Lung (tissue), 12 donors: ENCODE measurements around the gene ZNF511. TPM values are rescaled to one million over a fixed set of nuclear protein-coding genes. Genes with fewer than 3 reads are reported as not detected.

ENCODE experiments used
- ATAC-seq: fragments of 200-7000 bp; cut with Tn5 transposase; one replicate; pipeline ENCODE4 v1.9.1; 2020; ENCODE audit warnings: moderate number of reproducible peaks; ENCODE audit not compliant: insufficient read depth, low FRiP score
- DNase-seq, 3 donors: peaks; one replicate each; pipeline ENCODE4 v3.0.0-alpha.2; 2013 to 2017
- H3K27ac ChIP-seq, 2 donors: one replicate each; pipeline ENCODE4 v1.5.1; 2013; ENCODE audit warnings: mild to moderate bottlenecking in 2 of 2, moderate library complexity in 2 of 2, control low read depth in 1 of 2, inconsistent platforms in 1 of 2, low read depth in 1 of 2, low read length in 1 of 2
- H3K27me3 ChIP-seq, 3 donors: one replicate each; pipeline ENCODE4 v1.5.1; 2013; ENCODE audit warnings: low read length in 2 of 3; ENCODE audit not compliant: control insufficient read depth in 3 of 3, insufficient read depth in 3 of 3
- H3K36me3 ChIP-seq, 4 donors: one replicate each; pipeline ENCODE4 v1.5.1; 2013; ENCODE audit warnings: low read length in 4 of 4, mild to moderate bottlenecking in 1 of 4, moderate library complexity in 1 of 4; ENCODE audit not compliant: control insufficient read depth in 4 of 4, insufficient read depth in 4 of 4
- H3K4me1 ChIP-seq, 5 donors: one replicate each; pipeline ENCODE4 v1.5.1; 2013; ENCODE audit warnings: low read length in 5 of 5, mild to moderate bottlenecking in 2 of 5, moderate library complexity in 1 of 5; ENCODE audit not compliant: control insufficient read depth in 5 of 5, insufficient read depth in 5 of 5
- H3K4me3 ChIP-seq: one replicate; pipeline ENCODE4 v1.5.1; 2013; ENCODE audit warnings: mild to moderate bottlenecking, control low read depth, moderate library complexity
- H3K9ac ChIP-seq, 2 donors: one replicate each; pipeline ENCODE4 v1.5.1; 2013; ENCODE audit warnings: low read length in 2 of 2, control low read depth in 1 of 2; ENCODE audit not compliant: insufficient read depth in 1 of 2
- H3K9me3 ChIP-seq, 4 donors: one replicate each; pipeline ENCODE4 v1.5.1; 2013; ENCODE audit warnings: low read length in 3 of 4, mild to moderate bottlenecking in 1 of 4, moderate library complexity in 1 of 4; ENCODE audit not compliant: control insufficient read depth in 4 of 4, insufficient read depth in 3 of 4
- CTCF ChIP-seq: IDR thresholded peaks from 2 replicates; pipeline ENCODE4 v1.5.1; 2012; ENCODE audit warnings: mild to moderate bottlenecking; ENCODE audit errors: control extremely low read depth, extremely low read depth
- WGBS, 2 donors: extraction: QIAGEN DNeasy Blood & Tissue Kit; methylation state at CpG; one replicate each; pipeline ENCODE4 v1.1.7; 2013; 5-methylcytosine and 5-hydroxymethylcytosine counted together
- polyA plus RNA-seq, 2 donors: library from polyadenylated mRNA; stranded (reverse); fragments of 200-250 nt; gene quantifications; one replicate each; pipeline ENCODE4 v1.2.1, GENCODE V29; 2013
- total RNA-seq, 2 donors: library from RNA; depleted of rRNA in 1 of 2; stranded (reverse); fragments of >200 nt in 1 of 2; gene quantifications; one replicate each; pipeline ENCODE4 v1.2.1, GENCODE V29; 2014 to 2021
- donor health status: control.
- donor health status: control.
- donor health status: Bipolar disorder and iron deficiency.
- donor health status: healthy.
- donor health status: DM: yes; HTN: yes; CAD: no.

ZNF511 gene
- total and polyA plus RNA-seq, 4 donors: 18.6 to 79.9 (median 43.6) TPM

- ATAC-seq (no peak), DNase-seq (no peak)
- no peak for TF ChIP-seq CTCF
- WGBS, 2 donors: 86% methylated on average over 11 of the region's 11 CpGs
- Histone ChIP-seq H3K4me3 (no peak overlapping the region), H3K27ac (no peak overlapping the region), H3K9me3 (peaks cover 0 to 5% (median 0%) of the 10 kb centered on the region in 4 donors), H3K27me3 (no peaks in the 10 kb centered on the region), H3K9ac (no peak overlapping the region), H3K36me3 (peaks cover 0 to 16% (median 10%) of the 10 kb centered on the region in 4 donors), H3K4me1 (peaks cover 0 to 10% (median 0%) of the 10 kb centered on the region in 5 donors)
Observed at GRCh38 chr10:133358925-133359310, 50.2 kb downstream of the ZNF511 start.

- H3K4me3 ChIP-seq: no peak overlapping the region
- no peak for TF ChIP-seq CTCF
- ATAC-seq: no peak
- peak in 2 of 3 donors; percentile 43 to 46 for DNase-seq
- H3K4me1 ChIP-seq: peaks cover 0 to 10% (median 0%) of the 10 kb centered on the region in 5 donors
- no peak overlapping the region for H3K27ac ChIP-seq
- H3K36me3 ChIP-seq: peaks cover 0 to 16% (median 12%) of the 10 kb centered on the region in 4 donors
- 53 to 58% methylated on average over 6 of the region's 6 CpGs for WGBS, 2 donors
- H3K9me3 ChIP-seq: peaks cover 0 to 5% (median 0%) of the 10 kb centered on the region in 4 donors
- H3K9ac ChIP-seq: no peak overlapping the region
- H3K27me3 ChIP-seq: no peaks in the 10 kb centered on the region
Observed at GRCh38 chr10:133359554-133359971, 50.8 kb downstream of the ZNF511 start.

- ATAC-seq: no peak
- H3K9me3 ChIP-seq: peaks cover 0 to 5% (median 0%) of the 10 kb centered on the region in 4 donors
- H3K36me3 ChIP-seq: peaks cover 0 to 21% (median 15%) of the 10 kb centered on the region in 4 donors
- peaks cover 0 to 10% (median 0%) of the 10 kb centered on the region in 5 donors for H3K4me1 ChIP-seq
- WGBS, 2 donors: 78 to 85% methylated on average over 17 of the region's 17 CpGs
- no peak overlapping the region for H3K27ac ChIP-seq
- DNase-seq: peak in 1 of 3 donors; percentile 8
- no peak overlapping the region for H3K9ac ChIP-seq
- H3K27me3 ChIP-seq: no peaks in the 10 kb centered on the region
- no peak overlapping the region for H3K4me3 ChIP-seq
- TF ChIP-seq CTCF: no peak
Observed at GRCh38 chr10:133359972-133360610, 51.4 kb downstream of the ZNF511 start.
